ENCODE results near the gene DGCR6L.
"Not testable (repeated sequence)": the region's sequence is repeated elsewhere in the genome, so short reads cannot be mapped to it uniquely, and the experiment has no call there.

DNA sequence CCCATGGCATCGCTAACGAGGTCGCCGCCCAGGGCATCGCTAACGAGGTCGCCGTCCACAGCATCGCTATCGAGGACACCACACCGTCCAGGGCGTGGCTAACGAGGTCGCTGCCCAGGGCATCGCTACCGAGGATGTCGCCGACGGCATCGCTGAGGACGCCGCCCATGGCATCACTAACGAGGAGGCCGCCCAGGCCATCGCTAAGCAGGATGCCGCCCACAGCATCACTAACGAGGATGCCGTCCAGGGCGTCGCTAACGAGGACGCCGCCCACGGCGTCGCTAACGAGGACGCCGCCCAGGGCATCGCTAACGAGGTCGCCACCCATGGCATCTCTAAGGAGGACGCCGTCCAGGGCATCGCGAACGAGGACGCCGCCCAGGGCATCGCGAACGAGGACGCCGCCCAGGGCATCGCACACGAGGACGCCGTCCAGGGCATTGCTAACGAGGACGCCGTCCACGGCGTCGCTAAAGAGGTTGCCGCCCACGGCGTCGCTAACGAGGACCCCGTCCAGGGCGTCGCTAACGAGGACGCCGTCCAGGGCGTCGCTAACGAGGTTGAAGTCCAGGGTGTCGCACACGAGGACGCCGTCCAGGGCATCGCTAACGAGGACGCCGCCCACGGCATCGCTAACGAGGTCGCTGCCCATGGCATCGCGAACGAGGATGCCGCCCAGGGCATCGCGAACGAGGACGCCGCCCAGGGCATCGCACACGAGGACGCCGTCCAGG is 38.8 kb upstream of the DGCR6L start:
- TF ChIP-seq, protein P1, sequence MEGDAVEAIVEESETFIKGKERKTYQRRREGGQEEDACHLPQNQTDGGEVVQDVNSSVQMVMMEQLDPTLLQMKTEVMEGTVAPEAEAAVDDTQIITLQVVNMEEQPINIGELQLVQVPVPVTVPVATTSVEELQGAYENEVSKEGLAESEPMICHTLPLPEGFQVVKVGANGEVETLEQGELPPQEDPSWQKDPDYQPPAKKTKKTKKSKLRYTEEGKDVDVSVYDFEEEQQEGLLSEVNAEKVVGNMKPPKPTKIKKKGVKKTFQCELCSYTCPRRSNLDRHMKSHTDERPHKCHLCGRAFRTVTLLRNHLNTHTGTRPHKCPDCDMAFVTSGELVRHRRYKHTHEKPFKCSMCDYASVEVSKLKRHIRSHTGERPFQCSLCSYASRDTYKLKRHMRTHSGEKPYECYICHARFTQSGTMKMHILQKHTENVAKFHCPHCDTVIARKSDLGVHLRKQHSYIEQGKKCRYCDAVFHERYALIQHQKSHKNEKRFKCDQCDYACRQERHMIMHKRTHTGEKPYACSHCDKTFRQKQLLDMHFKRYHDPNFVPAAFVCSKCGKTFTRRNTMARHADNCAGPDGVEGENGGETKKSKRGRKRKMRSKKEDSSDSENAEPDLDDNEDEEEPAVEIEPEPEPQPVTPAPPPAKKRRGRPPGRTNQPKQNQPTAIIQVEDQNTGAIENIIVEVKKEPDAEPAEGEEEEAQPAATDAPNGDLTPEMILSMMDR (IDR thresholded peaks at IDR 0.05; ENCODE audit: insufficient read depth, low read depth, low read length), result not testable (repeated sequence)
- TF ChIP-seq EZH2 (IDR thresholded peaks at IDR 0.05; ENCODE audit: insufficient read depth, low read length), result not testable (repeated sequence)

All from astrocyte (in vitro differentiated cells and primary cell).